ENCODE results near the gene TMX3. TPM values are rescaled to one million over a fixed set of nuclear protein-coding genes. Genes with fewer than 3 reads are reported as not detected.

The TMX3 gene
- total and polyA plus RNA-seq, 5 experiments from 2014 or later, result 13.0 to 72.4 (median 18.5) TPM

- H3K4me3 Mint-ChIP-seq, result no peak overlapping the region
- POLR2A ChIA-PET, result no interaction called here
These were observed 66.7 kb downstream of the TMX3 start for GRCh38 chr18:68648191-68648590.

DNA sequence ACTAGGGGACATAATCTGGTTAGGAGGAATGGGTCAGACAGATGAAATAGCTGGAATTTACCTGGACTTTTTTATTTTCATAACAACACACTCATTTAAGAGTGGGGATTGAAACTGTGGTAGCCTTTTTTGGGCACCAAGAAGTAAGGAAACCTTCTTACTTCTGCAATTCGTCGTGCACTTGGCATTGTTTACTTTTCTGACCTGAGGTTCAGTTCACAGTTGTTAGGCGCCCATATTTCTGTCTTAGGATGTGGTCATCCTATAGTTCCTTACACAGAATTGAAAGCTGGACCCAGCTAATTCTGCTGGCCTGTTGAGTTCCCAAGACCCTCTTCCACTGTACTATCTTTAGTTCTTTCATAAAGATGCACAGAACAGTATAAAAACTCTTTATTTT lies 72.9 kb downstream of the TMX3 start:
- ATAC-seq (no peak), DNase-seq (no peak)
- Mint-ChIP-seq H3K9me3 (peaks cover 0 to 21% (median 4%) of the 10 kb centered on the region in 9 donors), H3K4me1 (no peaks in the 10 kb centered on the region), H3K4me3 (no peak overlapping the region), H3K36me3 (peaks cover 0 to 5% (median 0%) of the 10 kb centered on the region in 3 donors), H3K27ac (no peak overlapping the region), H3K27me3 (peaks cover 14 to 65% (median 23%) of the 10 kb centered on the region in 5 donors)
- POLR2A ChIA-PET, result no interaction called here

More at GRCh38 chr18:68648191-68648590, 66.7 kb downstream of the TMX3 start:
- DNase-seq (no peak), ATAC-seq (no peak)
- no peak overlapping the region for H3K27ac Mint-ChIP-seq
- H3K4me1 Mint-ChIP-seq, result no peaks in the 10 kb centered on the region
- peaks cover 0 to 4% (median 0%) of the 10 kb centered on the region in 9 donors for H3K9me3 Mint-ChIP-seq
- H3K27me3 Mint-ChIP-seq, result peaks cover 5 to 24% (median 15%) of the 10 kb centered on the region in 5 donors
- H3K36me3 Mint-ChIP-seq, result no peaks in the 10 kb centered on the region

- Mint-ChIP-seq H3K36me3 (peaks cover 0 to 5% (median 0%) of the 10 kb centered on the region in 3 donors), H3K9me3 (peaks cover 0 to 21% (median 4%) of the 10 kb centered on the region in 9 donors), H3K27me3 (peaks cover 15 to 71% (median 25%) of the 10 kb centered on the region in 5 donors), H3K4me3 (no peak overlapping the region), H3K4me1 (no peaks in the 10 kb centered on the region), H3K27ac (no peak overlapping the region)
- ATAC-seq (no peak), DNase-seq (no peak)
- POLR2A ChIA-PET, result no interaction called here
These were observed 74.0 kb downstream of the TMX3 start for GRCh38 chr18:68640861-68641260.

- Mint-ChIP-seq H3K27ac (no peak overlapping the region), H3K4me3 (no peak overlapping the region), H3K27me3 (peaks cover 17 to 57% (median 26%) of the 10 kb centered on the region in 5 donors), H3K36me3 (peaks cover 0 to 5% (median 0%) of the 10 kb centered on the region in 3 donors), H3K4me1 (no peaks in the 10 kb centered on the region), H3K9me3 (peaks cover 0 to 21% (median 4%) of the 10 kb centered on the region in 9 donors)
- ATAC-seq (no peak), DNase-seq (no peak)
- POLR2A ChIA-PET, result no interaction called here
These were observed 76.3 kb downstream of the TMX3 start for GRCh38 chr18:68638613-68639012.

- peaks cover 0 to 5% (median 2%) of the 10 kb centered on the region in 5 donors for H3K27me3 Mint-ChIP-seq
- no peak overlapping the region for H3K4me3 Mint-ChIP-seq
- H3K9me3 Mint-ChIP-seq, result peaks cover 0 to 1% (median 0%) of the 10 kb centered on the region in 9 donors
- no peaks in the 10 kb centered on the region for H3K4me1 Mint-ChIP-seq
- POLR2A ChIA-PET, result no interaction called here
- DNase-seq (no peak), ATAC-seq (no peak)
- no peak overlapping the region for H3K27ac Mint-ChIP-seq
- H3K36me3 Mint-ChIP-seq, result no peaks in the 10 kb centered on the region
These were observed 87.1 kb downstream of the TMX3 start for GRCh38 chr18:68627812-68628211.

Other genes with a start within 250 kb of the TMX3 start
- 1 to 10 TPM; 7.7 to 9.2 TPM for gene CCDC102B, start 83.0 kb upstream of the TMX3 start, total RNA-seq
- gene CCDC102B, start 83.0 kb upstream of the TMX3 start, polyA plus RNA-seq, result 1 to 10 TPM; 6.1 to 8.3 (median 8.1) TPM

Data from naive thymus-derived CD8-positive, alpha-beta T cell (primary cell).